Measurements from ENCODE around the gene RGS14.
"Not testable (repeated sequence)": the region's sequence is repeated elsewhere in the genome, so short reads cannot be mapped to it uniquely, and the experiment has no call there.

Gene RGS14

GRCh38 chr5:177399997-177400868 is 42.5 kb downstream of the RGS14 start, which contains the start of gene PFN3:
Gene PFN3, minus strand, starts transcription at chr5:177400661. Its CDS starts 85 bp downstream, at chr5:177400576.
- DNase-seq (ENCODE audit: low read depth in 3 of 3, low spot score in 1 of 3) = no peak

GRCh38 chr5:177402271-177403043 is 44.7 kb downstream of the RGS14 start:
- peak in 1 of 3 donors; percentile 39 for DNase-seq (ENCODE audit: low read depth in 3 of 3, low spot score in 1 of 3)

GRCh38 chr5:177403102-177403791 is 45.5 kb downstream of the RGS14 start:
- DNase-seq (ENCODE audit: low read depth in 3 of 3, low spot score in 1 of 3) = no peak

- DNase-seq (ENCODE audit: low read depth in 3 of 3, low spot score in 1 of 3) = peak; percentile 70 to 76 (median 75)
These were observed 46.3 kb downstream of the RGS14 start for GRCh38 chr5:177403792-177404640.

GRCh38 chr5:177404641-177405179 is 47.0 kb downstream of the RGS14 start:
- no peak for DNase-seq (ENCODE audit: low read depth in 3 of 3, low spot score in 1 of 3)

- DNase-seq (ENCODE audit: low read depth in 3 of 3, low spot score in 1 of 3) = no peak
These were observed 47.6 kb downstream of the RGS14 start for GRCh38 chr5:177405312-177405711.

GRCh38 chr5:177405805-177406204 is 48.1 kb downstream of the RGS14 start:
- DNase-seq (ENCODE audit: low read depth in 3 of 3, low spot score in 1 of 3) = no peak

GRCh38 chr5:177409043-177409801 is 51.5 kb downstream of the RGS14 start, which contains the start of gene F12:
Gene F12, minus strand, starts transcription at chr5:177409564. Its CDS starts 37 bp downstream, at chr5:177409527.
- DNase-seq (ENCODE audit: low read depth in 3 of 3, low spot score in 1 of 3) = no peak

- no peak for DNase-seq (ENCODE audit: low read depth in 3 of 3, low spot score in 1 of 3)
These were observed 52.9 kb downstream of the RGS14 start for GRCh38 chr5:177410575-177410974.

GRCh38 chr5:177412603-177413233 is 55.0 kb downstream of the RGS14 start:
- no peak for DNase-seq (ENCODE audit: low read depth in 3 of 3, low spot score in 1 of 3)

GRCh38 chr5:177414481-177414880 is 56.8 kb downstream of the RGS14 start:
- DNase-seq (ENCODE audit: low read depth in 3 of 3, low spot score in 1 of 3) = no peak

- not testable (repeated sequence) for DNase-seq (ENCODE audit: low read depth in 3 of 3, low spot score in 1 of 3)
These were observed 59.4 kb downstream of the RGS14 start for GRCh38 chr5:177417081-177417480.

GRCh38 chr5:177419046-177419445 is 61.3 kb downstream of the RGS14 start:
- DNase-seq (ENCODE audit: low read depth in 3 of 3, low spot score in 1 of 3) = no peak

GRCh38 chr5:177420472-177420871 is 62.7 kb downstream of the RGS14 start:
- DNase-seq (ENCODE audit: low read depth in 3 of 3, low spot score in 1 of 3) = not testable (repeated sequence)

GRCh38 chr5:177421062-177421798 is 63.5 kb downstream of the RGS14 start:
- no peak for DNase-seq (ENCODE audit: low read depth in 3 of 3, low spot score in 1 of 3)

All from stimulated activated CD4-positive, alpha-beta T cell treated with anti-CD3 and anti-CD28 coated beads, TNF-alpha, amount 100 ng/mL, for 1 hour (primary cell).